Uterus (tissue), 2 donors: ENCODE results near the gene HAND1.

Experiments
- CTCF ChIP-seq, 4 experiments: fragments of 200-600 bp in 2 of 4; fragments of 450-650 bp in 2 of 4; sonication (generic) in 2 of 4; IDR thresholded peaks; one replicate each; pipeline ENCODE4 v1.5.1; 2016 to 2019; ENCODE audit warnings: antibody characterized with exemption in 4 of 4, mild to moderate bottlenecking in 2 of 4, moderate library complexity in 1 of 4
- POLR2A ChIP-seq, 2 donors: fragments of 450-650 bp; IDR thresholded peaks; one replicate each; pipeline ENCODE4 v1.6.1; 2016; ENCODE audit warnings: antibody characterized with exemption in 2 of 2, mild to moderate bottlenecking in 1 of 2, moderate library complexity in 1 of 2

GRCh38 chr5:154440540-154440939 is 37.5 kb downstream of the HAND1 start:
- TF ChIP-seq CTCF (IDR thresholded peaks at IDR 0.05) = no peak
- TF ChIP-seq POLR2A (IDR thresholded peaks at IDR 0.05) = no peak
